SK-N-SH (cell line): ENCODE data around the gene RARS2. TPM values are rescaled to one million over a fixed set of nuclear protein-coding genes. Genes with fewer than 3 reads are reported as not detected.

Experiments
- CTCF ChIA-PET: fragments of 300-600, 350-600 bp; formaldehyde crosslinking; extraction: SDS; loops from one replicate; lab custom pipeline; 2021; lab: Yijun Ruan, JAX
- POLR2A ChIA-PET: fragments of 350-600 bp; sonication (Branson Sonifier 250); formaldehyde crosslinking; extraction: SDS; loops from one replicate; lab custom pipeline; 2020; ENCODE audit warnings: antibody characterized with exemption, inconsistent platforms; lab: Yijun Ruan, JAX
- DNase-seq: peaks from one replicate; pipeline ENCODE4 v3.0.0; 2012
- H2AFZ ChIP-seq: fragments of 200-600 bp; sonication (generic); 2 replicates; pipeline ENCODE4 v1.8.1; 2016; ENCODE audit warnings: antibody characterized with exemption, mild to moderate bottlenecking, low read depth
- H3F3A ChIP-seq: fragments of 200-600 bp; sonication (generic); replicated peaks from 2 replicates; pipeline ENCODE3; 2016; ENCODE audit warnings: antibody characterized with exemption, mild to moderate bottlenecking; ENCODE audit not compliant: insufficient read depth
- H3K27ac ChIP-seq, 2 experiments: fragments of 200-500 bp in 1 of 2; fragments of 200-600 bp in 1 of 2; sonication (Bioruptor generic) in 1 of 2; sonication (generic), shearing (Covaris generic) in 1 of 2; 2 replicates each; pipeline versions ENCODE4 v1.5.1 to v1.6.1; 2014 to 2016; ENCODE audit warnings: low read depth in 2 of 2, inconsistent platforms in 1 of 2, low read length in 1 of 2, mild to moderate bottlenecking in 1 of 2, mixed read lengths in 1 of 2
- H3K27me3 ChIP-seq: fragments of 200-600 bp; sonication (generic), shearing (Covaris generic); 2 replicates; pipeline ENCODE4 v1.6.1; 2016; ENCODE audit warnings: mixed run types; ENCODE audit not compliant: insufficient read depth
- H3K36me3 ChIP-seq, 2 experiments: fragments of 200-500 bp in 1 of 2; fragments of 200-600 bp in 1 of 2; sonication (Bioruptor generic) in 1 of 2; sonication (generic) in 1 of 2; replicated peaks in 1 of 2; 2 replicates each; pipeline versions ENCODE3 to v1.5.1; 2014 to 2016; ENCODE audit warnings: low read length in 1 of 2, mild to moderate bottlenecking in 1 of 2; ENCODE audit not compliant: insufficient read depth in 2 of 2, control insufficient read depth in 1 of 2
- H3K4me1 ChIP-seq, 2 experiments: fragments of 200-500 bp in 1 of 2; fragments of 200-600 bp in 1 of 2; sonication (Bioruptor generic) in 1 of 2; sonication (generic), shearing (Covaris generic) in 1 of 2; 2 replicates each; pipeline versions ENCODE4 v1.5.1 to v1.6.1; 2014 to 2016; ENCODE audit warnings: low read depth in 1 of 2, low read length in 1 of 2, mixed run types in 1 of 2; ENCODE audit not compliant: insufficient read depth in 2 of 2, control insufficient read depth in 1 of 2
- H3K4me2 ChIP-seq: fragments of 200-600 bp; sonication (generic), shearing (Covaris generic); 2 replicates; pipeline ENCODE4 v1.6.1; 2017; ENCODE audit warnings: mixed run types
- H3K4me3 ChIP-seq, 2 experiments: fragments of 200-500 bp in 1 of 2; fragments of 200-600 bp in 1 of 2; sonication (Bioruptor generic) in 1 of 2; sonication (generic), shearing (Covaris generic) in 1 of 2; 2 replicates each; pipeline versions ENCODE4 v1.5.1 to v1.8.1; 2014 to 2016; ENCODE audit warnings: low read depth in 2 of 2, inconsistent platforms in 1 of 2, low read length in 1 of 2, mild to moderate bottlenecking in 1 of 2, mixed read lengths in 1 of 2, moderate library complexity in 1 of 2
- H3K79me2 ChIP-seq: fragments of 200-600 bp; sonication (generic); 2 replicates; pipeline ENCODE4 v1.8.1; 2017; ENCODE audit warnings: mild to moderate bottlenecking; ENCODE audit not compliant: insufficient read depth
- H3K9ac ChIP-seq: fragments of 200-600 bp; sonication (generic); 2 replicates; pipeline ENCODE4 v1.6.1; 2017; ENCODE audit warnings: mixed run types
- H3K9me2 ChIP-seq: fragments of 200-600 bp; sonication (generic); 2 replicates; pipeline ENCODE4 v1.6.1; 2017; ENCODE audit warnings: mixed run types
- H3K9me3 ChIP-seq: fragments of 200-600 bp; sonication (generic); 2 replicates; pipeline ENCODE4 v1.6.1; 2017; ENCODE audit warnings: mixed run types, mild to moderate bottlenecking, moderate library complexity
- H4K20me1 ChIP-seq: fragments of 200-600 bp; sonication (generic); 2 replicates; pipeline ENCODE4 v1.6.1; 2017; ENCODE audit warnings: mild to moderate bottlenecking, mixed run types; ENCODE audit not compliant: insufficient read depth
- CHD2 ChIP-seq: fragments of 150-350 bp; IDR thresholded peaks from 2 replicates; pipeline ENCODE4 v1.6.1; 2018; ENCODE audit warnings: low read length; ENCODE audit not compliant: partially characterized antibody
- EZH2phosphoT487 ChIP-seq: fragments of 200-600 bp; sonication (generic); IDR thresholded peaks from 2 replicates; pipeline ENCODE4 v1.6.1; 2017; ENCODE audit warnings: low read depth, mixed run types, mild to moderate bottlenecking, antibody characterized with exemption, moderate library complexity, borderline replicate concordance
- FOXJ3 ChIP-seq: sonication (generic); formaldehyde crosslinking; IDR thresholded peaks from 2 replicates; pipeline ENCODE4 v1.5.1; 2020; ENCODE audit warnings: mild to moderate bottlenecking, missing genetic modification reagents
- FOXM1 ChIP-seq: IDR thresholded peaks from 2 replicates; pipeline ENCODE4 v1.4.0; 2012; ENCODE audit warnings: low read depth, mild to moderate bottlenecking
- GABPA ChIP-seq: IDR thresholded peaks from 2 replicates; pipeline ENCODE4 v1.4.0; 2012; ENCODE audit warnings: low read depth, mild to moderate bottlenecking
- GATA2 ChIP-seq: sonication (generic); formaldehyde crosslinking; IDR thresholded peaks from 2 replicates; pipeline ENCODE4 v1.5.0; 2020; ENCODE audit warnings: mild to moderate bottlenecking, missing genetic modification reagents
- NFIC ChIP-seq: IDR thresholded peaks from 2 replicates; pipeline ENCODE4 v1.4.0; 2012; ENCODE audit warnings: borderline replicate concordance
- NRF1 ChIP-seq: IDR thresholded peaks from 2 replicates; pipeline ENCODE4 v1.6.1; 2012; ENCODE audit warnings: low read depth, mild to moderate bottlenecking, low read length
- RAD21 ChIP-seq: IDR thresholded peaks from 2 replicates; pipeline ENCODE4 v1.6.1; 2012; ENCODE audit warnings: mild to moderate bottlenecking, low read length
- RFX5 ChIP-seq: IDR thresholded peaks from 2 replicates; pipeline ENCODE4 v1.6.1; 2012; ENCODE audit warnings: mild to moderate bottlenecking, improper control_type of control experiment, low read length
- RXRA ChIP-seq: IDR thresholded peaks from 2 replicates; pipeline ENCODE4 v1.4.0; 2012; ENCODE audit warnings: low read depth, mild to moderate bottlenecking, borderline replicate concordance
- WGBS: methylation state at CpG from one replicate; pipeline ENCODE4 v1.1.6; 2017; ENCODE audit warnings: low lambda C conversion rate; 5-methylcytosine and 5-hydroxymethylcytosine counted together
- polyA plus RNA-seq, 3 experiments: library from polyadenylated mRNA; depleted of rRNA; stranded (reverse); fragments of >200 nt; gene quantifications; 2 replicates each; pipeline ENCODE4 v1.2.3, GENCODE V29; 2012
- TF ChIP-seq, protein P1 (sequence below): IDR thresholded peaks from 2 replicates; pipeline ENCODE4 v1.4.0; 2012; ENCODE audit warnings: low read depth
- TF ChIP-seq, protein P2 (sequence below): IDR thresholded peaks from 2 replicates; pipeline ENCODE4 v1.4.0; 2012; ENCODE audit warnings: low read depth, borderline replicate concordance

Gene RARS2
- polyA plus RNA-seq, 1 of the 3 experiments (the other 2 are of a cell fraction), result 7.9 TPM

DNA sequence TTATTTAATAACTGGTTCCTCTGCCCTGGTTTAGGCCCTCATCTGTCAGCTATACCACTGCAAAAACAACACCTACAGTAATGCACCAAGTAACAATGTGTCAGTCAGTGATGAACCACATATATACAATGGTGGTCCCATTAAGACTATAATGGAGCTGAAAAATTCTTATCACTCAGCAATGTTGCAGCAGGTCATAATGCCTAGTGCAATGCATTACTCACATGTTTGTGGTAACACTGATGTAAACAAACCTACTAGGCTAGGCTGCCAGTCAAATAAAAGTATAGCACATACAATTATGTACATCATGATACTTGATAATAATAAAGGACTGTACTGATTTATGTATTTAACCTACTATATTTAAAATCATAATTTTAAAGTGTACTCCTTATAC, 31.3 kb downstream of the RARS2 start:
- no peak overlapping the region for H3K27ac ChIP-seq
- no peaks in the 10 kb centered on the region for H4K20me1 ChIP-seq
- peaks cover 12% of the 10 kb centered on the region; the same call in 1 of the 2 replicates for H3K79me2 ChIP-seq
- DNase-seq, result no peak
- H2AFZ ChIP-seq, result no peak overlapping the region
- no peak overlapping the region for H3K4me3 ChIP-seq
- CTCF ChIA-PET, result no interaction called here
- no peaks in the 10 kb centered on the region for H3K4me1 ChIP-seq
- no peak overlapping the region for H3K4me2 ChIP-seq
- H3K9ac ChIP-seq, result no peak overlapping the region
- no peak for TF ChIP-seq NRF1
- TF ChIP-seq, all 33 proteins: peak for 0
- POLR2A ChIA-PET, result no interaction called here
- Histone ChIP-seq H3K27me3 (no peaks in the 10 kb centered on the region), H3K9me3 (no peaks in the 10 kb centered on the region), H3K9me2 (no peaks in the 10 kb centered on the region), H3K36me3 (peaks cover 64 to 65% of the 10 kb centered on the region in 2 experiments), H3F3A (no peaks in the 10 kb centered on the region)

DNA sequence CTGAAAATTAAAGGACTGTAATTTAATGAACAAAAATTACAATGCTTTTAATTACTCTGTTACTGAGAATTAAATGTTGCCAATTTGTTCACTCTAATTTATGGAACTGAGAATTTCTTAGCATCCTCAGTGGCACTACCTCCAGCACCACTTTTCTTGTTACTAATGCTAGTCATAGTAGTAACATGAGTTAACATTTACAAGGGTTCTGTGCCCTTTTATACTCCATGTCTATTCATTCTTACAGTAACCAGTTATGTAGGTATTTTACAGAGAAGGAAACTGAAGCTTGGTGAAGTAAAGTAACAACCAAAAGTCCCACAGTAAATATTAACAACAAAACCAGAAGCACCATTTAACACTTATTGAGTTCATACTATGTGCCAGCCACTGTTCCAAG, 34.3 kb downstream of the RARS2 start:
- H3K4me3 ChIP-seq, result no peak overlapping the region
- no peak for DNase-seq
- no peak for TF ChIP-seq NFIC
- no peaks in the 10 kb centered on the region for H3F3A ChIP-seq
- CTCF ChIA-PET, result no interaction called here
- H3K36me3 ChIP-seq, result peaks cover 62% of the 10 kb centered on the region in 2 experiments
- H3K4me1 ChIP-seq, result no peaks in the 10 kb centered on the region
- H3K27ac ChIP-seq, result no peak overlapping the region
- H3K9ac ChIP-seq, result no peak overlapping the region
- H4K20me1 ChIP-seq, result no peaks in the 10 kb centered on the region
- H3K4me2 ChIP-seq, result no peak overlapping the region
- peaks cover 12% of the 10 kb centered on the region; the same call in 1 of the 2 replicates for H3K79me2 ChIP-seq
- no peak overlapping the region for H2AFZ ChIP-seq
- no peaks in the 10 kb centered on the region for H3K9me3 ChIP-seq
- H3K9me2 ChIP-seq, result no peaks in the 10 kb centered on the region
- no peaks in the 10 kb centered on the region for H3K27me3 ChIP-seq
- POLR2A ChIA-PET, result no interaction called here

DNA sequence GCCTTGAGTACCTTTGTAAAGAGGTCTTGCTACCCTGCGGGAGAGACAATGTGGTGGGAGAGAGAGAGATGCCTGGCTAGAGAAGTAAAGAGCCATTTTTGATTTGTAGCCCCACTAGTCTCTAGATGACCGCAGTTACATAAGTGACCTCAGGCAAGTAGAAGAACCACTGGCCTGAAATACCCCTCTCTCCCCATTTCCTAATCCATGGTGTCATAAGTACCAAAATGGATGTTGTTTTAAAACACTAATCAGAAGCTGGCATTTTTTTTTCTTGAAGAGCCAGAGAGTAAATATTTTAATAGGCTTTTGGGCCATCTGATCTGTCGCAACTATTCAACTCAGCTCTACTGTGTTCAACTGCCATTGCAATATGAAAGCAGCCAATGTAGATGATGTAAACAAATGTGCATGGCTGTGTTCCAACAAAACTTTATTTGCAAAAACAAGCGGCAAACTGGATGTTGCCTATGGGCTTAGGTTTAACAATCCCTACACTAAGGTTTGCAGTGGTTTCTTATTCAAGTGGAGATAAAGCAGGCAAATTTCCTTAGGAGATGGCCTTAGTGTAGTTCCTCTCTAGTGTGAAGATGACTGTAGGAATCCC, 36.5 kb downstream of the RARS2 start:
- H2AFZ ChIP-seq, result no peak overlapping the region
- H3K27me3 ChIP-seq, result no peaks in the 10 kb centered on the region
- H3F3A ChIP-seq, result no peaks in the 10 kb centered on the region
- no peak overlapping the region for H3K9ac ChIP-seq
- peaks cover 56 to 63% of the 10 kb centered on the region in 2 experiments for H3K36me3 ChIP-seq
- H3K27ac ChIP-seq, result no peak overlapping the region
- ChIA-PET POLR2A (no interaction called here), CTCF (no interaction called here)
- no peaks in the 10 kb centered on the region for H3K9me3 ChIP-seq
- no peaks in the 10 kb centered on the region for H3K9me2 ChIP-seq
- DNase-seq, result no peak
- no peaks in the 10 kb centered on the region for H4K20me1 ChIP-seq
- no peak overlapping the region for H3K4me2 ChIP-seq
- TF ChIP-seq FOXM1 (no peak), CHD2 (no peak), FOXJ3 (no peak), GATA2 (CRISPR knock-in tag) (no peak), RAD21 (no peak), GABPA (no peak), RXRA (no peak), NFIC (no peak), RFX5 (no peak), EZH2phosphoT487 (no peak)
- TF ChIP-seq, protein P1, sequence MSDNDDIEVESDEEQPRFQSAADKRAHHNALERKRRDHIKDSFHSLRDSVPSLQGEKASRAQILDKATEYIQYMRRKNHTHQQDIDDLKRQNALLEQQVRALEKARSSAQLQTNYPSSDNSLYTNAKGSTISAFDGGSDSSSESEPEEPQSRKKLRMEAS, result no peak
- TF ChIP-seq, protein P2, sequence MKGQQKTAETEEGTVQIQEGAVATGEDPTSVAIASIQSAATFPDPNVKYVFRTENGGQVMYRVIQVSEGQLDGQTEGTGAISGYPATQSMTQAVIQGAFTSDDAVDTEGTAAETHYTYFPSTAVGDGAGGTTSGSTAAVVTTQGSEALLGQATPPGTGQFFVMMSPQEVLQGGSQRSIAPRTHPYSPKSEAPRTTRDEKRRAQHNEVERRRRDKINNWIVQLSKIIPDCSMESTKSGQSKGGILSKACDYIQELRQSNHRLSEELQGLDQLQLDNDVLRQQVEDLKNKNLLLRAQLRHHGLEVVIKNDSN, result no peak
- H3K4me3 ChIP-seq, result no peak overlapping the region
- H3K79me2 ChIP-seq, result peaks cover 12% of the 10 kb centered on the region; the same call in 1 of the 2 replicates
- no peaks in the 10 kb centered on the region for H3K4me1 ChIP-seq
- WGBS, result 85% methylated on average over 4 of the region's 4 CpGs
